Effector memory CD4-positive, alpha-beta T cell (primary cell): ENCODE measurements around the gene ATP10A.

Experiments
- DNase-seq, 3 donors: peaks; one replicate each; pipeline ENCODE4 v3.0.0-alpha.2; 2020
- H3K27ac ChIP-seq: 2 replicates; pipeline ENCODE4 v1.7.0; 2013; ENCODE audit warnings: mild to moderate bottlenecking, low read length, moderate library complexity; ENCODE audit not compliant: insufficient read depth, poor library complexity, severe bottlenecking
- H3K27me3 ChIP-seq: replicated peaks from 2 replicates; pipeline ENCODE4 v1.7.0; 2013; ENCODE audit warnings: mild to moderate bottlenecking, low read length; ENCODE audit not compliant: insufficient read depth, control insufficient read depth, poor library complexity, severe bottlenecking
- H3K36me3 ChIP-seq: 2 replicates; pipeline ENCODE4 v1.7.0; 2013; ENCODE audit warnings: mild to moderate bottlenecking, low read length, moderate library complexity; ENCODE audit not compliant: control insufficient read depth, insufficient read depth
- H3K4me1 ChIP-seq: 2 replicates; pipeline ENCODE4 v1.7.0; 2013; ENCODE audit warnings: low read length, mild to moderate bottlenecking; ENCODE audit not compliant: control insufficient read depth, insufficient read depth, poor library complexity, severe bottlenecking
- H3K4me3 ChIP-seq: 2 replicates; pipeline ENCODE4 v1.7.0; 2013; ENCODE audit warnings: low read length, low read depth, mild to moderate bottlenecking; ENCODE audit not compliant: insufficient read depth, poor library complexity, severe bottlenecking
- H3K9me3 ChIP-seq: 2 replicates; pipeline ENCODE4 v1.7.0; 2013; ENCODE audit warnings: mild to moderate bottlenecking, low read length, moderate library complexity; ENCODE audit not compliant: control insufficient read depth

Gene ATP10A

GRCh38 chr15:25743548-25744275, 119.4 kb downstream of the ATP10A start:
- DNase-seq, result no peak
- Histone ChIP-seq H3K9me3 (no peaks in the 10 kb centered on the region), H3K4me1 (peaks cover 4% of the 10 kb centered on the region), H3K27me3 (no peaks in the 10 kb centered on the region), H3K36me3 (no peaks in the 10 kb centered on the region), H3K27ac (no peak overlapping the region), H3K4me3 (no peak overlapping the region)

GRCh38 chr15:25742776-25743547, 120.2 kb downstream of the ATP10A start:
- Histone ChIP-seq H3K36me3 (no peaks in the 10 kb centered on the region), H3K4me1 (peaks cover 4% of the 10 kb centered on the region), H3K9me3 (no peaks in the 10 kb centered on the region), H3K27me3 (no peaks in the 10 kb centered on the region), H3K4me3 (no peak overlapping the region), H3K27ac (no peak overlapping the region)
- DNase-seq, result no peak

DNA sequence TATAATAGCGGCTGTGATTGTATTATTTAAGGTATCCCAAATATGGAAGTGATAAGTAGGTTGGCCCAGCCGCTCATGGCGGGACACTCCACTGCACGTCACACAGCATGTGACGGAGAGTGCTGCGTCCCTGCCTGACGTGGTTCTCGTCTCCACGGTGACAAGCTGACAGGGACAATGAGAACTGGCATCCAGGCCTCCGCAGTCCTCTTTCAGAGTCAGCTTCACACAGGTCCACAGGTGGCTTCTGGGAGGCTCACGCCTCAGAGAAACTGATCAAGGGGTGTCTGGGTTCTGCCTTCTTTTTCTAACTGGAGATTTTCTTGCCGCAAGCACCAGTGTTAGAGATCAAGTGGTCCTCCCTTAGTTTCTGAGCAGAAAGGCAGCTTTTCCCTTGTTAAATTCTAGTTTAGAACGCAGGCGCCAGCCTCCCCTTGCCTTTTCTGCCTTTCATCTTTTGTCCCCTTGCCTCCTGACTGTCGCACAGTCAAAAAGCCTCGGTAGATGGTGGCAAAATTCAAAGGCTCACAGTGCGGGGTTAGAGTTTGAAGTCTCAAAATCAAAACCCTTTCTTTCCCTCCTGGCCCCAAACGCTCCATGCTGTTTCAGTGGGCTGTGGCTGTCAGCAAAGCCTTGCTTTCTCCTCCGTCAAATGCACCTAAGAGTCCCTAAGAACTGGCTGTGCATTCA, 120.9 kb downstream of the ATP10A start:
- Histone ChIP-seq H3K4me1 (peaks cover 4% of the 10 kb centered on the region), H3K9me3 (no peaks in the 10 kb centered on the region), H3K4me3 (no peak overlapping the region), H3K36me3 (no peaks in the 10 kb centered on the region), H3K27me3 (no peaks in the 10 kb centered on the region), H3K27ac (no peak overlapping the region)
- no peak for DNase-seq

DNA sequence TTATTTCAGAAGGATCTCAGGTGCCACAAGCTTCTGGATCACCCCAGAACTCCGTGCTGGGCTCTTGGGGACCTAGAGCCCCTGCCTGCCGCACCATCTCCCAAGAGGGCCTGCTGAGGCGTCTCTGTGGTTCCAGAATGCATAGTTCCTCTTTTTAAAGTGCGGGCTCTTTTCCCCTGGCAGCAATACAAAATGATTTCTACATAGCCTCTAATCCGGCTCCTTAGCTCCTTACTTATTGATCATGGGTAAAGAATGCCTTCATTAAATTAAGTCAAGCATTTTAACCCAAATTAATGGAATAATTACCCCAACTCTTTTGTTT, 121.9 kb downstream of the ATP10A start:
- DNase-seq, result no peak
- Histone ChIP-seq H3K36me3 (no peaks in the 10 kb centered on the region), H3K27me3 (no peaks in the 10 kb centered on the region), H3K4me1 (peaks cover 4% of the 10 kb centered on the region), H3K27ac (no peak overlapping the region), H3K9me3 (no peaks in the 10 kb centered on the region), H3K4me3 (no peak overlapping the region)

DNA sequence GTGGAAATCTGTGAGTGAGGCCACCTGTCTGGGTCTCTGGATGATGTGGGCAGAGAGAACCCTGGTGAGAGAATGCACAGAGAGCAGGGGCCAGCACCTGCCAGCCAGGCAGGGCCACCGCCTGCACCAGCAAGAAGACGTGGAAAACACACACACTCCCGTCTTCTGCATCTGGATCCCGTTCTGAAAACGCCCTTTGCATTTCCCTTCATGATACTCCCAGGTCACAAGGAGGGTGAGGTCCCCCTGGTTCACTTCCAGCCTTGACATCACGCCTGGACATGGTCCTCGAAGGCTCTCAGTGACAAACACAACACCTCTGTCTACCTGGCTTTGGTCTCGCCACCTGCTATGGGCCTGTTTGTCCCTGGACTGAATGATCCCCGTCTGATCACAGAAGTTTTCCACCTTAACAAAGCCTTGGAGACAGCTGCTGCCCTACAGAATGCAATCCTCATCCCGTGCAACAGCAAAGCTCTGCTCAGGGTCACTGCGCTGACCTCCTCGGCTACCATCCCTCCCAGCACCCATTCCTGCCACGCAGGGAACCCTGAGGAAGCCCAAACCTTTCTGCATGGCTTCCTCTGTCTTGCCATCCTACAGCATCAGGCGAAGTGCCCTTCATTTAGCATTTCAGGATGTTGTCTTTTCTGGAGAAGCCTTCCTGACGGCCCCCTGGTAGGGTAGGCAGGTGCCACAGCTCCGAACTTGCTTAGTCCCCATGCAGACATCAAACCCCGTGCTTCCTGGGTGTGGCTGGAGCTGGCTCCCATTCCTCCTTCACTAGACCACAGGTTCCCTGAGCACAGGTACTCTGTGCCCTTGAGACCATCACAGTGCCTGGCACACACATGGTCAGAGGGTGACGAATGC, 122.5 kb downstream of the ATP10A start:
- Histone ChIP-seq H3K4me3 (no peak overlapping the region), H3K27me3 (no peaks in the 10 kb centered on the region), H3K4me1 (peaks cover 4% of the 10 kb centered on the region)

GRCh38 chr15:25739687-25740121, 123.4 kb downstream of the ATP10A start:
- Histone ChIP-seq H3K27me3 (no peaks in the 10 kb centered on the region), H3K27ac (no peak overlapping the region), H3K4me1 (peaks cover 4% of the 10 kb centered on the region), H3K36me3 (peaks cover 9% of the 10 kb centered on the region), H3K9me3 (no peaks in the 10 kb centered on the region), H3K4me3 (no peak overlapping the region)
- DNase-seq, result no peak

More for the DNA sequence above, 122.5 kb downstream of the ATP10A start:
- H3K36me3 ChIP-seq, result peaks cover 2% of the 10 kb centered on the region
- H3K27ac ChIP-seq, result no peak overlapping the region
- H3K9me3 ChIP-seq, result no peaks in the 10 kb centered on the region
- no peak for DNase-seq

DNA sequence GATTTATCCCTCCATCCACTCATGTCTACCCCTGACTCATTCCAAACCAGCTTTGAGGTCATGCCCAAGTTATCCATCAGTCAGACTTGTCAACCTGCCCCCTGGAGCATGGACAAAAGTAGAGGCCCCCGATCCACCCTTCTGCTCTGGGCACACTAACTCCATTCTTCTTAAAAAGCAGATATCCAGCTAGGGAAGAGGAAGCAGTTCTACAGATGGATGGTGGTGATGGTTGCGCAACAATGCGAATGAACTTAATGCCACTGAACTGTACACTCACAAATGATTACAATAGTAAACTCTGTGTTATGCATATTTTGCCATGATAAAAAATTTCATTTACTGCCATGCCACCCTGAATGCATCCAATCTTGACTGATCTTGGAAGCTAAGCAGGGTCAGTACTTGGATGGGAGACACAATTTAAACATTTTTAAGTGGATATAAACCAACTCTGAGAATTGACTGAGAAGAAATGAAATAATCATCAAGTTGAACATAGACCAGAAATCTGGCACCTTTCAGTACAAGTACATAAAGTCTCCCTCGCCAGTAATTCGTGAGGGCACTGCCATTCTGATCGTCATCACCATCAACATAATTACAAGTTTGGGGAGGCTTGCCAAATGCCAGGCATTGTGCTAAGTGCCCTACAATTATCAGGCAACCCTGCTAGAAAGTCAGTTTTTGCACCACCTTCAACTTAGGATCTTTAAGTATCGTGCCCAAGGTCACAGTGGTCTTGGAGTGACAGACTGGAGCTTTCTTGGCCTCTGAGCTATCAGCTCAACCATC, 124.8 kb downstream of the ATP10A start:
- H3K27ac ChIP-seq, result no peak overlapping the region
- no peak for DNase-seq
- no peak overlapping the region for H3K4me3 ChIP-seq
- no peaks in the 10 kb centered on the region for H3K9me3 ChIP-seq
- H3K36me3 ChIP-seq, result peaks cover 17% of the 10 kb centered on the region
- H3K27me3 ChIP-seq, result no peaks in the 10 kb centered on the region
- H3K4me1 ChIP-seq, result peaks cover 4% of the 10 kb centered on the region

GRCh38 chr15:25737218-25737643, 125.9 kb downstream of the ATP10A start:
- H3K4me1 ChIP-seq, result peaks cover 4% of the 10 kb centered on the region
- H3K4me3 ChIP-seq, result no peak overlapping the region
- H3K27me3 ChIP-seq, result no peaks in the 10 kb centered on the region
- H3K9me3 ChIP-seq, result no peaks in the 10 kb centered on the region
- peaks cover 17% of the 10 kb centered on the region for H3K36me3 ChIP-seq
- no peak for DNase-seq
- no peak overlapping the region for H3K27ac ChIP-seq

- Histone ChIP-seq H3K4me1 (peaks cover 4% of the 10 kb centered on the region), H3K27me3 (no peaks in the 10 kb centered on the region), H3K9me3 (no peaks in the 10 kb centered on the region), H3K27ac (no peak overlapping the region), H3K4me3 (no peak overlapping the region), H3K36me3 (peaks cover 17% of the 10 kb centered on the region)
- DNase-seq, result no peak
These were observed 126.7 kb downstream of the ATP10A start for GRCh38 chr15:25736461-25736860.
